ENCODE measurements around the gene ZNF529.

The ZNF529 gene

DNA sequence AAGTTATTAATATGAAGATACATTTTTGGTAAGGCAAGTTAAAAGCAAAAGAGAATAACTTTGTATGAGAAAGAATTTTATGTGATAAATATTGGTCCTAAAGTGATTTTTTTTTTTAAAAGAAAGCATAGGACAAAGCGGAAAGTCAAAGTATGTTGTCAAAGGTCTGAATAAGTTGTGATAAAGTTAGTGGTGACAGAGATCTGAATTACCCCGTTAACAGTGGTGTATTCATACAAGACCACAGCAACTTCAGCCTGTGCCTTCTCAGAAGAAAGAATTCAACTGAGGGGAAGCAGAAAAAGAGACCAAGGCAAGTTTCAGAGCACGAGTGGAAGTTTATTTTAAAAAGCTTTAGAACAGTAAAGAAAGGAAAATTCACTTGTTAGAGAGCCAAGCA lies 64.8 kb downstream of the ZNF529 start:
- no peak for DNase-seq

DNA sequence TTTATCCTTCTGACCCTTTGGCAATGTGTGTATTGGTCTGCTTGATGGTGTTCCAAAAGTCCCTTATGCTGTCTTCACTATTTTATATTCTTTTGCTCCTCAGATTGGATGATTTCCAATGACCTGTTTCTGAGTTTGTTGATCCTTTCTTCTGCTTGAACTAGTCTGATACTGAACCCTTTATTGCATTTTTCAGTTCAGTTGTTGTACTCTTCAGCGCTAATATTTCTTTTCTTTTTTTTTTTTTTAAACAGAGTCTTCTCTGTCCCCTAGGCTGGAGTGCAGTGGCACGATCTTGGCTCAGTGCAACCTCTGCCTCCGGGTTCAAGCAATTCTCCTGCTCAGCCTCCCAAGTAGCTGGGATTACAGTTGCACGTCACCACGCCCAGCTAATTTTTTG lies 71.1 kb downstream of the ZNF529 start:
- no peak for DNase-seq

DNA sequence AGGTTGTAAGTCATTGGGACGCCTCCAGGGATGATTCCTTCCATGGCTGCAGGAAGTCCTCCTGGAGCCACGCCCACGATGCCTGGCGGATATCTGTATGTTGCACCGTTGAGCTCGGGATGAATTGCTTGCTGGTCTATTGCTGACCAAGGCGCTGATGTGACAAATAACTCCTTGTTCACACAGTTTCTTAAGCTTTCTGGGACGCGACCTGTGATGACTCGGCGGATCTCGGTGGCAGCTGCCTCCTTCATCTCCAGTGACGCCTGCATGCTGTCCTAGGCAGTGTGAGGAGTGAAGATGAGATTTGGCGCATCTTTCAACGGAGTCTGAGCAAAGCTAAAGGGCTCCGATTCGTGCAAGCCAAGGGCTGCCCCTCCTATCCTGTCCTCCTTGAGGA lies 76.1 kb downstream of the ZNF529 start:
- DNase-seq, result no peak

All from activated T-cell treated with anti-CD3 and anti-CD28 coated beads for 4 hours (primary cell).